ENCODE measurements around the gene MYH10.

Gene MYH10

GRCh38 chr17:8467527-8467926 lies 163.0 kb downstream of the MYH10 start:
- Mint-ChIP-seq H3K27ac (no peak overlapping the region), H3K36me3 (ENCODE audit: low read depth) (peaks cover 16% of the 10 kb centered on the region), H3K9me3 (no peaks in the 10 kb centered on the region), H3K4me1 (ENCODE audit: low read depth) (no peaks in the 10 kb centered on the region), H3K4me3 (no peak overlapping the region), H3K27me3 (ENCODE audit: low read depth) (no peaks in the 10 kb centered on the region)

DNA sequence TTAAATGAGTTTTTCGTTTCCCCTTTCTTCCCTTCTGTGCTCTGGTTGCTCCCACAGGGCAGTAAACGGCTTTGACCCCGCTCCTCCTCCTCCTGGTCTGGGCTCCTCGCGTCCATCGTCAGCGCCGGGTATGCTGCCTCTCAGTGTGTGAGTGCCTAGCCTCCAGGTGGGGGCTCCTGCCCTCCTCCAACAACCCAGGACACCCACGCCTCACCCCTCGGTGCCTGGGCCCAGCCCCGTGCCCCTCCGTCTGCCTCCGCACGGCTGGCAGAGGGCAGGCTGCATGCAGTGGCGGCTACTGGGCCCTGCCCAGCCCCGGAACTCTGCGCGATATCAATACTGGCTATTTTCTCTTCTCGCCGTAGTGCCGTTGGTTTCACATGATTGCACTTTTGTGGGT lies 163.7 kb downstream of the MYH10 start:
- H3K27me3 Mint-ChIP-seq (ENCODE audit: low read depth): no peaks in the 10 kb centered on the region
- H3K9me3 Mint-ChIP-seq: no peaks in the 10 kb centered on the region
- H3K4me1 Mint-ChIP-seq (ENCODE audit: low read depth): no peaks in the 10 kb centered on the region
- H3K36me3 Mint-ChIP-seq (ENCODE audit: low read depth): peaks cover 19% of the 10 kb centered on the region
- no peak overlapping the region for H3K27ac Mint-ChIP-seq
- no peak overlapping the region for H3K4me3 Mint-ChIP-seq

GRCh38 chr17:8466456-8466855 lies 164.1 kb downstream of the MYH10 start:
- H3K9me3 Mint-ChIP-seq: no peaks in the 10 kb centered on the region
- H3K27me3 Mint-ChIP-seq (ENCODE audit: low read depth): no peaks in the 10 kb centered on the region
- no peak overlapping the region for H3K27ac Mint-ChIP-seq
- H3K4me1 Mint-ChIP-seq (ENCODE audit: low read depth): no peaks in the 10 kb centered on the region
- H3K36me3 Mint-ChIP-seq (ENCODE audit: low read depth): peaks cover 22% of the 10 kb centered on the region
- no peak overlapping the region for H3K4me3 Mint-ChIP-seq

DNA sequence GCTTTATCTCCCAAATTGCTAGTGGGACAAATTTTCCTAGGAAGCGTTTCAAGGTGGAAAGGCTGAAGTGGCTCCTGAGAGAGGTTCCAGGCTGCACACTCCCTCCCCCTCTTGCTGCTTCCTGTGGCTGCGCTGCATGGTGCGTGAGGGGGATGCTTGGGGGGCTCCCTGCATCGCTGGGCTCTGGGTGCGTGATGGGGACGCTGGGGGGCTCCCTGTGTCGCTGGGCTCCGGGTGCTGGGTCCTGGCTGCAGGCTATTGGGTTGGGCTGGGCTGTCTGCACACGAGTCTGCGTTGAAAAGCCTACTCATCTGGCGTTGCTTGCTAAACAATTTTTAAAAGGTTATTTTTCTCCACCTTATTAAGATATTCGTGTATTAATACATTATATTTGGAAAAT lies 164.8 kb downstream of the MYH10 start:
- H3K27me3 Mint-ChIP-seq (ENCODE audit: low read depth): no peaks in the 10 kb centered on the region
- H3K4me1 Mint-ChIP-seq (ENCODE audit: low read depth): no peaks in the 10 kb centered on the region
- H3K27ac Mint-ChIP-seq: no peak overlapping the region
- peaks cover 20% of the 10 kb centered on the region for H3K36me3 Mint-ChIP-seq (ENCODE audit: low read depth)
- no peaks in the 10 kb centered on the region for H3K9me3 Mint-ChIP-seq
- no peak overlapping the region for H3K4me3 Mint-ChIP-seq

DNA sequence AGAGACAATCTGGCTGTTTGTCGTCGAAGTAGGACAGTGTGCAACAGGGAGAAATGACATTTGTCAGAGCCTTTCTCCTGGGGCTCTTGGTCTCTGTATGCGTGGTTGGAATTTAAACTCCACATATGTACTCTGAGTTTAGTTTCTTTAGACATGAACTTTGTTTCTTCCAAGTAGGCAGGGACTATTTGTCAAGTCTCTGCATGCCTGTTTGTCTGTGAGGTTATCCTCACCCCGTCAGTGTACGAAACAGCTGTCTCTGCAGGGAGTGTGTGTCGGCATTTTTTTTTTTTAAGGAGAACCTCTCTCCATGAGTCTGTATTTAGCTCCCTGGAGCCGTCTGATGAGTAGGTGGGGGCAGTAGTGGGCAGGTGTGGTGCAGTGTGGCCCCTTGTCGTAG lies 165.2 kb downstream of the MYH10 start:
- H3K9me3 Mint-ChIP-seq: no peaks in the 10 kb centered on the region
- H3K27ac Mint-ChIP-seq: peak overlapping the region; percentile 50
- H3K4me1 Mint-ChIP-seq (ENCODE audit: low read depth): no peaks in the 10 kb centered on the region
- no peaks in the 10 kb centered on the region for H3K27me3 Mint-ChIP-seq (ENCODE audit: low read depth)
- H3K4me3 Mint-ChIP-seq: no peak overlapping the region
- peaks cover 20% of the 10 kb centered on the region for H3K36me3 Mint-ChIP-seq (ENCODE audit: low read depth)

DNA sequence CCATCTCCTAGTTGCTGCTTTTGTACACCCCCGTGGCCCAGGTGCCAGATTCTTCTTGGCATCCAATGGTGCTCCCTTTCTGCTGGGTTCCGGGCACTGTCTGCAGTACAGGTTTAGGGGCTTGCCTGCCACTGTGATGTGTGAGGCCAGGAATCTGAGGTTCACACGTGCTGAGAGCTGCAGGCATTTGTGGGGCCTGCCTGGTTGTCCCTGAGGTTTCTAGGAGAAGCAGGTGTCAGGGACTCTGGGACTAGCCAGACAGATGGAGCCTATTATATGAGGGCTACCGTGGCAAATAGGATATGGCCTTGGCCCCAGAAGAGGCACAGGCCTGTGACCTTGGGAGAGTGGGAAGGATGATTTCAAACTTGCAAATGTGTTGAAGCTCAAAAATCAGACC lies 165.6 kb downstream of the MYH10 start:
- no peaks in the 10 kb centered on the region for H3K27me3 Mint-ChIP-seq (ENCODE audit: low read depth)
- no peaks in the 10 kb centered on the region for H3K4me1 Mint-ChIP-seq (ENCODE audit: low read depth)
- no peak overlapping the region for H3K4me3 Mint-ChIP-seq
- H3K9me3 Mint-ChIP-seq: no peaks in the 10 kb centered on the region
- peak overlapping the region; percentile 50 for H3K27ac Mint-ChIP-seq
- H3K36me3 Mint-ChIP-seq (ENCODE audit: low read depth): peaks cover 20% of the 10 kb centered on the region

DNA sequence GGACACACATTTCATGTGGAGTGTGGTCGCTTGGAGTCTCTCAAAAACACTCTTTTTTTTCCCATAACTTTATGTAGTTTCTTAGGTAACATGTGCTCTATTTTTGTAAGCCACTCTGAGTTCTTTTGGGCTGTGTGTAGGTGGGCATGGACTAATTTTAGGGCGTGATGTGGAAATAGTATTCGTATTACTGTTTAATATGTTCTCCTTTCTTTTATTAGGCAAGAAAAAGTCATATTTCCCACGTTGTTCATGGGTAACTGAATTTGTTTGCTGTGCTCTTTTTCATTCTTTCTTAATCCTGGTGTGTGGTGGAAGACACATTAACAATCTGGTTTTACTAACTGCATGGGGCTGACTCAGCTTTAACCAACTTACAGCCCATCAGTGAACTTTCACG lies 167.4 kb downstream of the MYH10 start:
- no peaks in the 10 kb centered on the region for H3K9me3 Mint-ChIP-seq

GRCh38 chr17:8462564-8462963 lies 168.0 kb downstream of the MYH10 start:
- Mint-ChIP-seq H3K4me1 (ENCODE audit: low read depth) (no peaks in the 10 kb centered on the region), H3K27ac (no peak overlapping the region), H3K4me3 (no peak overlapping the region), H3K27me3 (ENCODE audit: low read depth) (no peaks in the 10 kb centered on the region), H3K36me3 (ENCODE audit: low read depth) (peaks cover 21% of the 10 kb centered on the region), H3K9me3 (no peaks in the 10 kb centered on the region)

More for the DNA sequence above, 167.4 kb downstream of the MYH10 start:
- Mint-ChIP-seq H3K27ac (no peak overlapping the region), H3K36me3 (ENCODE audit: low read depth) (peaks cover 23% of the 10 kb centered on the region), H3K4me3 (no peak overlapping the region), H3K27me3 (ENCODE audit: low read depth) (no peaks in the 10 kb centered on the region), H3K4me1 (ENCODE audit: low read depth) (no peaks in the 10 kb centered on the region)

DNA sequence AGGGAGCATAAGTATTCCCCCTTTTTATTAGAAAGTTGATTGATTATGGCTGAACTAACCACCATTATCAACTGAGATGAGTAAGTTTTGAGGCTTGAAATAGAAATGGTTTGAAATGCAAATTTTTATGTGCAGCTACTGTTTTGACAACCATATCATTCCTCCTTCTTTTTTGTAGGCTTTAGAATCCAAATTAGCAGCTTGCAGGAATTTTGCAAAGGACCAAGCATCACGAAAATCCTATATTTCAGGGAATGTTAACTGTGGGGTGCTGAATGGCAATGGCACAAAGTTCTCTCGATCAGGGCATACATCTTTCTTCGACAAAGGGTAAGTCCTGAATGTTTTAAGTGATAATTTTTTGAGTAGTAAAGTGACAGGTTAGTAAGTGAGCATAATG lies 170.7 kb downstream of the MYH10 start:
- peaks cover 11% of the 10 kb centered on the region for H3K4me1 Mint-ChIP-seq (ENCODE audit: low read depth)
- no peaks in the 10 kb centered on the region for H3K9me3 Mint-ChIP-seq
- no peaks in the 10 kb centered on the region for H3K27me3 Mint-ChIP-seq (ENCODE audit: low read depth)
- H3K27ac Mint-ChIP-seq: no peak overlapping the region
- H3K4me3 Mint-ChIP-seq: no peak overlapping the region
- peaks cover 38% of the 10 kb centered on the region for H3K36me3 Mint-ChIP-seq (ENCODE audit: low read depth)

DNA sequence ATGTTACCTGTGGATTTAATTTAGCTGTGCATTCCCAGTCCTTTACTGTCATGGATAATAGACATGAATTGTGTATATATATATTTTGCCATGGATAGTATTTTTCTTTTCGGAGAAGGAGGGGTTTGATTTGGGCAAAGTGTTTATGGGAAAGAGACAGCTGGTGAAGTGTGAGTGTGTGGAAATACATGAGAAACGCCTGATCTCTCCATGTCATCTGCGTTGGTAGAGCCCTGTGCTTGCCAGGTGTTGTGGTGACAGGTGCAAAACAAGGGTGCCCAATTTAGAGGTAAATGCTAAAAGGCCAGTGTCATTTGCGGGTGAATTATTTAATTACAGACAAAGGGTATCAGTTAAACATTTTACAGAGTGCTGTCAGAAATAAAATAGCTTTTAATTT lies 171.4 kb downstream of the MYH10 start:
- no peak overlapping the region for H3K27ac Mint-ChIP-seq
- H3K4me1 Mint-ChIP-seq (ENCODE audit: low read depth): peaks cover 12% of the 10 kb centered on the region
- no peaks in the 10 kb centered on the region for H3K27me3 Mint-ChIP-seq (ENCODE audit: low read depth)
- no peaks in the 10 kb centered on the region for H3K9me3 Mint-ChIP-seq
- H3K36me3 Mint-ChIP-seq (ENCODE audit: low read depth): peaks cover 38% of the 10 kb centered on the region
- no peak overlapping the region for H3K4me3 Mint-ChIP-seq

GRCh38 chr17:8458128-8458527 lies 172.4 kb downstream of the MYH10 start:
- Mint-ChIP-seq H3K4me3 (no peak overlapping the region), H3K27ac (no peak overlapping the region), H3K36me3 (ENCODE audit: low read depth) (peaks cover 39% of the 10 kb centered on the region), H3K4me1 (ENCODE audit: low read depth) (peaks cover 12% of the 10 kb centered on the region), H3K27me3 (ENCODE audit: low read depth) (no peaks in the 10 kb centered on the region), H3K9me3 (no peaks in the 10 kb centered on the region)

DNA sequence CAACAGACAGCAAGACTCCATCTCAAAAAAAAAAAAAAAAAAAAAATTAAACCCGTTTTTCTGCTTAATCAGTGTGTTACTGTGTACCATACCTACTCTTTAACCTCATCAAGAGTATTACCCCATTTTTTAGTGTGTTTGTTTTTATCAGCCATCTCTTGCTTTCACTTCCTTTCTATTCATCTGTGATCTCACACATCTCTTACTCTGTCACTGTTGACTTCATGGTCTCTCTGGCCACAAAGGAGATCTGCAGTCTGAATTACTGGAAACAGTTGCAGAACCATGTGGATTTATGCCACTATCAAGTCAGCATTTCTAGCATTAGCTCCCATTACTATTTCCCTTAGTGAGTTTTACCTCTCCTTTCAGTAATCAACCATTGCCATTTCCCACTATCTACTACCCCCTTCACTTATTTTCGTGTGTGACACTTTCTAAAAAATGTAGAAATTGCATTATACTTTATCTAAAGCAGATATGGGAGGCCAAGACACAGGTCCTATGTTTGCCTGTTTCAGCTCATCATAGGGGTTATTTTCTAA lies 174.8 kb downstream of the MYH10 start:
- no peak overlapping the region for H3K4me3 Mint-ChIP-seq
- peak overlapping the region; percentile 37 for H3K27ac Mint-ChIP-seq
- H3K36me3 Mint-ChIP-seq (ENCODE audit: low read depth): peaks cover 44% of the 10 kb centered on the region
- H3K4me1 Mint-ChIP-seq (ENCODE audit: low read depth): peaks cover 12% of the 10 kb centered on the region
- H3K27me3 Mint-ChIP-seq (ENCODE audit: low read depth): no peaks in the 10 kb centered on the region
- H3K9me3 Mint-ChIP-seq: no peaks in the 10 kb centered on the region

- Mint-ChIP-seq H3K4me3 (no peak overlapping the region), H3K4me1 (ENCODE audit: low read depth) (peaks cover 16% of the 10 kb centered on the region), H3K36me3 (ENCODE audit: low read depth) (peaks cover 53% of the 10 kb centered on the region), H3K9me3 (no peaks in the 10 kb centered on the region), H3K27ac (no peak overlapping the region), H3K27me3 (ENCODE audit: low read depth) (no peaks in the 10 kb centered on the region)
Measured at GRCh38 chr17:8453326-8453725, 177.2 kb downstream of the MYH10 start.

- no peaks in the 10 kb centered on the region for H3K9me3 Mint-ChIP-seq
- H3K4me3 Mint-ChIP-seq: no peak overlapping the region
- H3K27ac Mint-ChIP-seq: no peak overlapping the region
- peaks cover 50% of the 10 kb centered on the region for H3K36me3 Mint-ChIP-seq (ENCODE audit: low read depth)
- H3K4me1 Mint-ChIP-seq (ENCODE audit: low read depth): peaks cover 19% of the 10 kb centered on the region
- no peaks in the 10 kb centered on the region for H3K27me3 Mint-ChIP-seq (ENCODE audit: low read depth)
Measured at GRCh38 chr17:8451933-8452614, 178.5 kb downstream of the MYH10 start.

DNA sequence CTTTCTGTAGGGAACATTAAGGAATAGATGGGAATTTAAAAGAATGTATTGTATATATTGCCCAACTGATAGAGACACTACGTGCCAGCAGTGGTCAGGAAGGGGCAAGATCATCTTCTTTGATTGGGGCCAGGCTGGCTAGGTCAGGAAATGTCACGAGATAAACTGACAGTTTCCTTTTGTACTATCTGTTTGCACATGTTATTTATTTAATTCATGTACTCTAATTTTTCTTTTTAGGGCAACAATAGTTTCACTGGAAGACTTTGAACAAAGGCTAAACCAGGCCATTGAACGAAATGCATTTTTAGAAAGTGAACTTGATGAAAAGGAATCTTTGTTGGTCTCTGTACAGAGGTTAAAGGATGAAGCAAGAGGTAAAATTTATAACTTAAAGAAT lies 182.2 kb downstream of the MYH10 start:
- Mint-ChIP-seq H3K4me1 (ENCODE audit: low read depth) (peaks cover 14% of the 10 kb centered on the region), H3K4me3 (no peak overlapping the region), H3K36me3 (ENCODE audit: low read depth) (peaks cover 44% of the 10 kb centered on the region), H3K27me3 (ENCODE audit: low read depth) (no peaks in the 10 kb centered on the region), H3K9me3 (no peaks in the 10 kb centered on the region), H3K27ac (no peak overlapping the region)
